ENCODE results near the gene GUCY2F. TPM values are rescaled to one million over a fixed set of nuclear protein-coding genes. Genes with fewer than 3 reads are reported as not detected.

Gene GUCY2F
- total RNA-seq, 5 donors from 2014 or later (not counting 1 experiment from before 2014, with no cell fraction given): not detected

GRCh38 chrX:109463784-109464183, 18.1 kb downstream of the GUCY2F start:
- Mint-ChIP-seq H3K36me3 (no peaks in the 10 kb centered on the region), H3K4me1 (no peaks in the 10 kb centered on the region), H3K9me3 (no peaks in the 10 kb centered on the region), H3K27ac (no peak overlapping the region), H3K27me3 (peaks cover 6 to 42% of the 10 kb centered on the region in 2 donors), H3K4me3 (no peak overlapping the region)
- POLR2A ChIA-PET: no interaction called here
- no CpG with 5 or more reads among the region's 2 CpGs for WGBS (ENCODE audit: insufficient coverage)
- no peaks in the 10 kb centered on the region for H3K9me3 ChIP-seq
- H3K27me3 ChIP-seq (replicated peaks in 1 of 2; ENCODE audit: control insufficient read depth in 2 of 2, extremely low read depth in 1 of 2, insufficient read depth in 2 of 2, low read length in 1 of 2): no peaks in the 10 kb centered on the region
- DNase-seq: no peak
- CTCF ChIA-PET: no interaction called here
- ATAC-seq (replicated peaks in 1 of 4): no peak
- H3K4me1 ChIP-seq (ENCODE audit: control insufficient read depth in 1 of 2, extremely low read depth in 1 of 2, insufficient read depth in 2 of 2, low read length in 2 of 2): no peaks in the 10 kb centered on the region
- no peaks in the 10 kb centered on the region for H3K36me3 ChIP-seq (ENCODE audit: control insufficient read depth in 2 of 2, extremely low read depth in 1 of 2, insufficient read depth in 1 of 2, low read length in 1 of 2)
- no peak overlapping the region for H3K4me3 ChIP-seq (ENCODE audit: control insufficient read depth in 1 of 2, extremely low read depth in 1 of 2, low read length in 1 of 2)
- H3K27ac ChIP-seq (ENCODE audit: low read length): no peak overlapping the region

- Mint-ChIP-seq H3K36me3 (no peaks in the 10 kb centered on the region), H3K27me3 (peaks cover 0 to 23% of the 10 kb centered on the region in 2 donors), H3K27ac (no peak overlapping the region), H3K4me3 (no peak overlapping the region), H3K9me3 (no peaks in the 10 kb centered on the region), H3K4me1 (no peaks in the 10 kb centered on the region)
- no peaks in the 10 kb centered on the region for H3K27me3 ChIP-seq (replicated peaks in 1 of 2; ENCODE audit: control insufficient read depth in 2 of 2, extremely low read depth in 1 of 2, insufficient read depth in 2 of 2, low read length in 1 of 2)
- H3K36me3 ChIP-seq (ENCODE audit: control insufficient read depth in 2 of 2, extremely low read depth in 1 of 2, insufficient read depth in 1 of 2, low read length in 1 of 2): no peaks in the 10 kb centered on the region
- POLR2A ChIA-PET: no interaction called here
- CTCF ChIA-PET: no interaction called here
- H3K9me3 ChIP-seq: no peaks in the 10 kb centered on the region
- no peak overlapping the region for H3K4me3 ChIP-seq (ENCODE audit: control insufficient read depth in 1 of 2, extremely low read depth in 1 of 2, low read length in 1 of 2)
- WGBS (ENCODE audit: insufficient coverage): no CpG with 5 or more reads among the region's 3 CpGs
- ATAC-seq (replicated peaks in 1 of 4) (no peak), DNase-seq (no peak)
- H3K4me1 ChIP-seq (ENCODE audit: control insufficient read depth in 1 of 2, extremely low read depth in 1 of 2, insufficient read depth in 2 of 2, low read length in 2 of 2): no peaks in the 10 kb centered on the region
- H3K27ac ChIP-seq (ENCODE audit: low read length): no peak overlapping the region
These were observed 33.5 kb downstream of the GUCY2F start for GRCh38 chrX:109448282-109448938.

GRCh38 chrX:109441266-109441665, 40.6 kb downstream of the GUCY2F start:
- Mint-ChIP-seq H3K4me3 (no peak overlapping the region), H3K4me1 (no peaks in the 10 kb centered on the region), H3K9me3 (no peaks in the 10 kb centered on the region), H3K27ac (no peak overlapping the region), H3K27me3 (peaks cover 5 to 13% of the 10 kb centered on the region in 2 donors), H3K36me3 (no peaks in the 10 kb centered on the region)
- no CpG with 5 or more reads among the region's 2 CpGs for WGBS (ENCODE audit: insufficient coverage)
- H3K27ac ChIP-seq (ENCODE audit: low read length): no peak overlapping the region
- ATAC-seq (replicated peaks in 1 of 4): no peak
- H3K36me3 ChIP-seq (ENCODE audit: control insufficient read depth in 2 of 2, extremely low read depth in 1 of 2, insufficient read depth in 1 of 2, low read length in 1 of 2): no peaks in the 10 kb centered on the region
- CTCF ChIA-PET: no interaction called here
- H3K9me3 ChIP-seq: no peaks in the 10 kb centered on the region
- H3K27me3 ChIP-seq (replicated peaks in 1 of 2; ENCODE audit: control insufficient read depth in 2 of 2, extremely low read depth in 1 of 2, insufficient read depth in 2 of 2, low read length in 1 of 2): no peaks in the 10 kb centered on the region
- DNase-seq: no peak
- H3K4me1 ChIP-seq (ENCODE audit: control insufficient read depth in 1 of 2, extremely low read depth in 1 of 2, insufficient read depth in 2 of 2, low read length in 2 of 2): no peaks in the 10 kb centered on the region
- POLR2A ChIA-PET: no interaction called here
- no peak overlapping the region for H3K4me3 ChIP-seq (ENCODE audit: control insufficient read depth in 1 of 2, extremely low read depth in 1 of 2, low read length in 1 of 2)

- H3K36me3 ChIP-seq (ENCODE audit: control insufficient read depth in 2 of 2, extremely low read depth in 1 of 2, insufficient read depth in 1 of 2, low read length in 1 of 2): no peaks in the 10 kb centered on the region
- H3K27me3 Mint-ChIP-seq: peaks cover 5 to 10% of the 10 kb centered on the region in 2 donors
- no peaks in the 10 kb centered on the region for H3K4me1 ChIP-seq (ENCODE audit: control insufficient read depth in 1 of 2, extremely low read depth in 1 of 2, insufficient read depth in 2 of 2, low read length in 2 of 2)
- no peak overlapping the region for H3K27ac ChIP-seq (ENCODE audit: low read length)
- ChIA-PET POLR2A (no interaction called here), CTCF (no interaction called here)
- H3K4me3 Mint-ChIP-seq: no peak overlapping the region
- DNase-seq (no peak), ATAC-seq (replicated peaks in 1 of 4) (no peak)
- no peak overlapping the region for H3K4me3 ChIP-seq (ENCODE audit: control insufficient read depth in 1 of 2, extremely low read depth in 1 of 2, low read length in 1 of 2)
- H3K4me1 Mint-ChIP-seq: no peaks in the 10 kb centered on the region
- no peaks in the 10 kb centered on the region for H3K9me3 Mint-ChIP-seq
- H3K27ac Mint-ChIP-seq: no peak overlapping the region
- no peaks in the 10 kb centered on the region for H3K36me3 Mint-ChIP-seq
- H3K9me3 ChIP-seq: no peaks in the 10 kb centered on the region
- H3K27me3 ChIP-seq (replicated peaks in 1 of 2; ENCODE audit: control insufficient read depth in 2 of 2, extremely low read depth in 1 of 2, insufficient read depth in 2 of 2, low read length in 1 of 2): no peaks in the 10 kb centered on the region
These were observed 41.4 kb downstream of the GUCY2F start for GRCh38 chrX:109440475-109440874.

- no peaks in the 10 kb centered on the region for H3K4me1 Mint-ChIP-seq
- no peak overlapping the region for H3K27ac ChIP-seq (ENCODE audit: low read length)
- no peaks in the 10 kb centered on the region for H3K36me3 ChIP-seq (ENCODE audit: control insufficient read depth in 2 of 2, extremely low read depth in 1 of 2, insufficient read depth in 1 of 2, low read length in 1 of 2)
- H3K9me3 ChIP-seq: no peaks in the 10 kb centered on the region
- no peaks in the 10 kb centered on the region for H3K4me1 ChIP-seq (ENCODE audit: control insufficient read depth in 1 of 2, extremely low read depth in 1 of 2, insufficient read depth in 2 of 2, low read length in 2 of 2)
- whole genome bisulfite sequencing (ENCODE audit: insufficient coverage): no CpG with 5 or more reads among the region's 2 CpGs
- H3K9me3 Mint-ChIP-seq: no peaks in the 10 kb centered on the region
- no peak overlapping the region for H3K27ac Mint-ChIP-seq
- ChIA-PET CTCF (no interaction called here), POLR2A (no interaction called here)
- no peaks in the 10 kb centered on the region for H3K27me3 ChIP-seq (replicated peaks in 1 of 2; ENCODE audit: control insufficient read depth in 2 of 2, extremely low read depth in 1 of 2, insufficient read depth in 2 of 2, low read length in 1 of 2)
- DNase-seq: no peak
- H3K4me3 Mint-ChIP-seq: no peak overlapping the region
- peaks cover 0 to 21% of the 10 kb centered on the region in 2 donors for H3K27me3 Mint-ChIP-seq
- H3K36me3 Mint-ChIP-seq: no peaks in the 10 kb centered on the region
- no peak for ATAC-seq (replicated peaks in 1 of 4)
- H3K4me3 ChIP-seq (ENCODE audit: control insufficient read depth in 1 of 2, extremely low read depth in 1 of 2, low read length in 1 of 2): no peak overlapping the region
These were observed 72.7 kb downstream of the GUCY2F start for GRCh38 chrX:109409181-109409580.

GRCh38 chrX:109403922-109404321, 78.0 kb downstream of the GUCY2F start:
- WGBS (ENCODE audit: insufficient coverage): no CpG with 5 or more reads among the region's 4 CpGs
- Mint-ChIP-seq H3K27ac (no peak overlapping the region), H3K4me3 (no peak overlapping the region), H3K27me3 (peaks cover 0 to 23% of the 10 kb centered on the region in 2 donors), H3K9me3 (no peaks in the 10 kb centered on the region), H3K36me3 (no peaks in the 10 kb centered on the region), H3K4me1 (no peaks in the 10 kb centered on the region)
- H3K4me3 ChIP-seq (ENCODE audit: control insufficient read depth in 1 of 2, extremely low read depth in 1 of 2, low read length in 1 of 2): no peak overlapping the region
- ATAC-seq (replicated peaks in 1 of 4): no peak
- H3K36me3 ChIP-seq (ENCODE audit: control insufficient read depth in 2 of 2, extremely low read depth in 1 of 2, insufficient read depth in 1 of 2, low read length in 1 of 2): no peaks in the 10 kb centered on the region
- ChIA-PET POLR2A (no interaction called here), CTCF (no interaction called here)
- DNase-seq: no peak
- H3K4me1 ChIP-seq (ENCODE audit: control insufficient read depth in 1 of 2, extremely low read depth in 1 of 2, insufficient read depth in 2 of 2, low read length in 2 of 2): no peaks in the 10 kb centered on the region
- H3K27ac ChIP-seq (ENCODE audit: low read length): no peak overlapping the region
- no peaks in the 10 kb centered on the region for H3K27me3 ChIP-seq (replicated peaks in 1 of 2; ENCODE audit: control insufficient read depth in 2 of 2, extremely low read depth in 1 of 2, insufficient read depth in 2 of 2, low read length in 1 of 2)
- H3K9me3 ChIP-seq: no peaks in the 10 kb centered on the region

GRCh38 chrX:109399831-109400230, 82.1 kb downstream of the GUCY2F start:
- Histone ChIP-seq H3K9me3 (no peaks in the 10 kb centered on the region), H3K4me1 (ENCODE audit: control insufficient read depth in 1 of 2, extremely low read depth in 1 of 2, insufficient read depth in 2 of 2, low read length in 2 of 2) (no peaks in the 10 kb centered on the region), H3K4me3 (ENCODE audit: control insufficient read depth in 1 of 2, extremely low read depth in 1 of 2, low read length in 1 of 2) (no peak overlapping the region), H3K27me3 (replicated peaks in 1 of 2; ENCODE audit: control insufficient read depth in 2 of 2, extremely low read depth in 1 of 2, insufficient read depth in 2 of 2, low read length in 1 of 2) (no peaks in the 10 kb centered on the region), H3K27ac (ENCODE audit: low read length) (no peak overlapping the region), H3K36me3 (ENCODE audit: control insufficient read depth in 2 of 2, extremely low read depth in 1 of 2, insufficient read depth in 1 of 2, low read length in 1 of 2) (no peaks in the 10 kb centered on the region)
- H3K9me3 Mint-ChIP-seq: no peaks in the 10 kb centered on the region
- ChIA-PET CTCF (no interaction called here), POLR2A (no interaction called here)
- no peak overlapping the region for H3K27ac Mint-ChIP-seq
- H3K4me3 Mint-ChIP-seq: no peak overlapping the region
- DNase-seq (no peak), ATAC-seq (replicated peaks in 1 of 4) (no peak)
- peaks cover 3 to 37% of the 10 kb centered on the region in 2 donors for H3K27me3 Mint-ChIP-seq
- no peaks in the 10 kb centered on the region for H3K36me3 Mint-ChIP-seq
- no peaks in the 10 kb centered on the region for H3K4me1 Mint-ChIP-seq
- WGBS (ENCODE audit: insufficient coverage): 40% methylated on average over 1 of the region's 3 CpGs

All from T-cell (primary cell).